Smooth muscle cell (in vitro differentiated cells): ENCODE data around the gene FGFRL1. TPM values are rescaled to one million over a fixed set of nuclear protein-coding genes. Genes with fewer than 3 reads are reported as not detected.

Experiments used
- DNase-seq: peaks from one replicate; lab custom pipeline; 2025; ENCODE audit not compliant: unreplicated experiment; lab: John Stamatoyannopoulos, UW
- H2AFZ ChIP-seq: fragments of 200-600 bp; sonication (generic); 2 replicates; pipeline ENCODE4 v1.6.0; 2016; ENCODE audit warnings: antibody characterized with exemption, low read depth, mild to moderate bottlenecking
- H3F3A ChIP-seq: fragments of 200-600 bp; sonication (generic); 2 replicates; pipeline ENCODE4 v1.6.0; 2017; ENCODE audit warnings: antibody characterized with exemption, low read depth
- H3K27ac ChIP-seq: fragments of 200-600 bp; sonication (generic); 2 replicates; pipeline ENCODE4 v1.5.1; 2016; ENCODE audit warnings: low read depth, mild to moderate bottlenecking
- H3K27me3 ChIP-seq: fragments of 200-600 bp; sonication (generic); 2 replicates; pipeline ENCODE4 v1.6.1; 2016; ENCODE audit warnings: low read depth, mild to moderate bottlenecking
- H3K36me3 ChIP-seq: fragments of 200-600 bp; sonication (generic); 2 replicates; pipeline ENCODE4 v1.5.1; 2016; ENCODE audit warnings: low read depth
- H3K4me1 ChIP-seq: fragments of 200-600 bp; sonication (generic); 2 replicates; pipeline ENCODE4 v1.5.1; 2016; ENCODE audit warnings: low read depth
- H3K4me2 ChIP-seq: fragments of 200-600 bp; sonication (generic); 2 replicates; pipeline ENCODE4 v1.6.0; 2016; ENCODE audit warnings: mild to moderate bottlenecking
- H3K4me3 ChIP-seq: fragments of 200-600 bp; sonication (generic); 2 replicates; pipeline ENCODE4 v1.5.1; 2016; ENCODE audit warnings: mild to moderate bottlenecking
- H3K79me2 ChIP-seq: fragments of 200-600 bp; sonication (generic); 2 replicates; pipeline ENCODE4 v1.6.0; 2016; ENCODE audit warnings: low read depth, mild to moderate bottlenecking
- H3K9ac ChIP-seq: fragments of 200-600 bp; sonication (generic); 2 replicates; pipeline ENCODE4 v1.6.0; 2016; ENCODE audit warnings: low read depth
- H3K9me3 ChIP-seq: fragments of 200-600 bp; sonication (generic); replicated peaks from 2 replicates; pipeline ENCODE4 v1.5.1; 2016; ENCODE audit warnings: low read depth
- H4K20me1 ChIP-seq: fragments of 200-600 bp; sonication (generic); 2 replicates; pipeline ENCODE4 v1.6.0; 2016; ENCODE audit warnings: low read depth
- WGBS: methylation state at CpG from one replicate; pipeline ENCODE4 v1.1.7; 2016; ENCODE audit warnings: low lambda C conversion rate; 5-methylcytosine and 5-hydroxymethylcytosine counted together
- polyA plus RNA-seq: library from polyadenylated mRNA; unstranded; fragments of >200 nt; fragmentation: Nextera tagmentation; extraction: Ambion mirVana; gene quantifications from 2 replicates; pipeline ENCODE4 v1.2.1, GENCODE V29; 2016
- total RNA-seq: library from RNA; depleted of rRNA; stranded (reverse); fragments of >200 nt; gene quantifications from 2 replicates; pipeline ENCODE4 v1.2.3, GENCODE V29; 2014
- TF ChIP-seq, protein P1 (sequence below): fragments of 200-600 bp; sonication (generic); IDR thresholded peaks from 2 replicates; pipeline ENCODE4 v1.5.1; 2017; ENCODE audit warnings: borderline replicate concordance, mild to moderate bottlenecking, antibody characterized with exemption; ENCODE audit not compliant: insufficient read depth, poor library complexity, severe bottlenecking

The FGFRL1 gene
- total and polyA plus RNA-seq, 2 experiments from 2014 or later = 16.1 to 30.7 TPM

DNA sequence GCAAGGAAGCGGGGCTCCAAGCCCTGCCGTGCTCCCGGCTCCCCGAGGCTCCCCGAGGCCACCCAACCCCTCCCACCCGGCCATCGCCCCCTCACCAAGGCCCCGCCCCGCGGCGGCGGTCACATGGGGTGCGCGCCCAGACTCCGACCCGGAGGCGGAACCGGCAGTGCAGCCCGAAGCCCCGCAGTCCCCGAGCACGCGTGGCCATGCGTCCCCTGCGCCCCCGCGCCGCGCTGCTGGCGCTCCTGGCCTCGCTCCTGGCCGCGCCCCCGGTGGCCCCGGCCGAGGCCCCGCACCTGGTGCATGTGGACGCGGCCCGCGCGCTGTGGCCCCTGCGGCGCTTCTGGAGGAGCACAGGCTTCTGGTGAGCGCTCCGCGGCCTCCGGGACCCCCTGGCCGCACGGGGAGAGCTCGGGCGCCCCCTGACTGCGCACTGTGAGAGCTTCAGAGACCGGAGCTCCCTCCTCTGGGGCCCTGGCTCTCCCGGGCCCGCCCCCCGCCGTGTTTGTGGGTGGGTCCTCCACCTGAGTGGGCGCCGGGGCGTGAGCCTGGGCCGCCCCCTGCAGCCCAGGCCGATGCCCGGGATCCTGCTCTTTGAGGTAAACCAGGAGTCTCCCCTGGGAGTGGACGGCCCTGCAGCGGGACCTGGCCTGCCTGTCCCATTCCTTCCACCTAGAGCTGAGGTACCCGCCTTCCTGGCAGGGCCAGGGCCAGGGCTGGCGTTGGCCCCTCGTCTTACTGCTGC lies 24.4 kb upstream of the FGFRL1 start, which contains the start of gene IDUA:
Gene IDUA (plus strand): TSS at position 166 of the 745 bp plus-strand sequence. CDS start 41 bp downstream, at position 207.
- no peaks in the 10 kb centered on the region for H3K36me3 ChIP-seq
- TF ChIP-seq, protein P1, sequence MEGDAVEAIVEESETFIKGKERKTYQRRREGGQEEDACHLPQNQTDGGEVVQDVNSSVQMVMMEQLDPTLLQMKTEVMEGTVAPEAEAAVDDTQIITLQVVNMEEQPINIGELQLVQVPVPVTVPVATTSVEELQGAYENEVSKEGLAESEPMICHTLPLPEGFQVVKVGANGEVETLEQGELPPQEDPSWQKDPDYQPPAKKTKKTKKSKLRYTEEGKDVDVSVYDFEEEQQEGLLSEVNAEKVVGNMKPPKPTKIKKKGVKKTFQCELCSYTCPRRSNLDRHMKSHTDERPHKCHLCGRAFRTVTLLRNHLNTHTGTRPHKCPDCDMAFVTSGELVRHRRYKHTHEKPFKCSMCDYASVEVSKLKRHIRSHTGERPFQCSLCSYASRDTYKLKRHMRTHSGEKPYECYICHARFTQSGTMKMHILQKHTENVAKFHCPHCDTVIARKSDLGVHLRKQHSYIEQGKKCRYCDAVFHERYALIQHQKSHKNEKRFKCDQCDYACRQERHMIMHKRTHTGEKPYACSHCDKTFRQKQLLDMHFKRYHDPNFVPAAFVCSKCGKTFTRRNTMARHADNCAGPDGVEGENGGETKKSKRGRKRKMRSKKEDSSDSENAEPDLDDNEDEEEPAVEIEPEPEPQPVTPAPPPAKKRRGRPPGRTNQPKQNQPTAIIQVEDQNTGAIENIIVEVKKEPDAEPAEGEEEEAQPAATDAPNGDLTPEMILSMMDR = peak; percentile 32
- H3K4me1 ChIP-seq = peaks cover 18% of the 10 kb centered on the region
- H4K20me1 ChIP-seq = no peaks in the 10 kb centered on the region
- H3K9ac ChIP-seq = peak within 1 kb of the TSS; percentile 74
- H3K27ac ChIP-seq = peak within 1 kb of the TSS; percentile 4
- no peaks in the 10 kb centered on the region for H3F3A ChIP-seq
- no peaks in the 10 kb centered on the region for H3K27me3 ChIP-seq
- 6% methylated on average over 39 of the region's 69 CpGs for WGBS
- H3K79me2 ChIP-seq = no peaks in the 10 kb centered on the region
- peak; percentile 78 for DNase-seq
- H3K9me3 ChIP-seq = no peaks in the 10 kb centered on the region
- peak within 1 kb of the TSS; percentile 93 for H2AFZ ChIP-seq
- H3K4me2 ChIP-seq = peak within 1 kb of the TSS; percentile 90
- H3K4me3 ChIP-seq = peak within 1 kb of the TSS; percentile 69

GRCh38 chr4:987624-988513 lies 23.6 kb upstream of the FGFRL1 start:
- Histone ChIP-seq H3K4me1 (peaks cover 18% of the 10 kb centered on the region), H3K4me3 (peak overlapping the region; percentile 69), H3K79me2 (no peaks in the 10 kb centered on the region), H2AFZ (no peak overlapping the region), H3K9me3 (no peaks in the 10 kb centered on the region), H3K27me3 (no peaks in the 10 kb centered on the region), H4K20me1 (no peaks in the 10 kb centered on the region), H3K9ac (peak overlapping the region; percentile 16), H3F3A (no peaks in the 10 kb centered on the region), H3K27ac (no peak overlapping the region), H3K36me3 (no peaks in the 10 kb centered on the region), H3K4me2 (peak overlapping the region; percentile 90)
- TF ChIP-seq, protein P1 = no peak
- 85% methylated on average over 33 of the region's 37 CpGs for WGBS
- DNase-seq = no peak

DNA sequence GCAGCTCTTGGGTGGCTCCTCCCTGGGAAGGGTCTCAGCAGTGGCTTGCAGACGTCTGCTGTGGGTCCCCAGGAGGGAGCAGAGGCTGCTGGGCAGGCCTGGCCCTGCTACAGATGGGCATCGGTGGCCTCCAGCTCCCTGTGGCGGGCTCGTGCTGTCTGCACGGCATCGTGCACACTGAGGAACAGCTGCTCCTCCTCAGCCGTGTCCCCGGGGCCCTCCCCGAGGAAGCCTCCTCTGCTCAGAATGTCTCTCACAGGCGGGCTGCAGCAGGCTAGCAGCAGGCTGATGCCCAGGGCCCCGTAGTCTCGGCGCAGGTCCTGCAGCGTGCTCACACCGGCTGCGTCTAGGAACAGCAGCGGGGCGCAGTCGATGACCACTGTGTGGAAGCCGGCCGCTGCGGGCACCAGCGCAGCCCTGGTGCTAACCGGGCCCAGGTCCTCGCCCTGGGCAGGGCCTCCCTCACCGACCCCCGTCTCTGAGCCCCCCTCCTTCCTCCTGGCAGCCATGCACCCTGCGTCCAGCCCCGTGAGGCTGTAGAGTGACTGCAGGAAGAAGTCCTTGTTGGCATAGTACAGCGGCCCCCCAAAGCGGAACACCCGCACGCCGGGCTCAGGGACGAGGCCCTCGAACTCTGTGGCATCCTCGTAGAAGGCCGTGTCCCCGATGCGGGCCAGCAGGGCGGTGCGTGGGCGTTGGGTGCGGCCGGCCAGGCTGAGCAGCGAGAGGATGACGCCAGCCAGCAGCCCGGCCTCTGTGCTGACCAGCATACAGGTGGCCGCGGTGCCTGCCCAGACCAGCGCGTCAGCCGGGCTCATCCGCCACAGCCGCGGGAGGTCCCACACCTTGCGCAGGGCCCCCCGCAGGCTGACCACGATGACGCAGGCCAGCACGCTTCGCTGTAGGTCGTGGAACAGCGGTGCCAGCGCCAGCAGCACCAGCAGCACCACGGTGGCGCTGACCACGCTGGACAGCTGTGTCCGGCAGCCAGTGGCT lies 22.4 kb upstream of the FGFRL1 start:
- Histone ChIP-seq H3K4me1 (peaks cover 18% of the 10 kb centered on the region), H2AFZ (no peak overlapping the region), H3K9me3 (no peaks in the 10 kb centered on the region), H3K9ac (no peak overlapping the region), H3K36me3 (no peaks in the 10 kb centered on the region), H3K4me3 (no peak overlapping the region), H4K20me1 (no peaks in the 10 kb centered on the region), H3K4me2 (no peak overlapping the region), H3K27me3 (no peaks in the 10 kb centered on the region), H3K79me2 (no peaks in the 10 kb centered on the region), H3K27ac (no peak overlapping the region), H3F3A (no peaks in the 10 kb centered on the region)
- WGBS = 93% methylated on average over 62 of the region's 69 CpGs
- DNase-seq = no peak
- TF ChIP-seq, protein P1 = no peak
